IMR-90 (cell line): Measurements from ENCODE around the gene BTBD17. TPM values are rescaled to one million over a fixed set of nuclear protein-coding genes. Genes with fewer than 3 reads are reported as not detected.

Experiments
- ATAC-seq: fragments of 200-7000 bp; cut with Tn5 transposase; 2 replicates; pipeline ENCODE4 v1.9.1; 2020; ENCODE audit warnings: low read depth, mild to moderate bottlenecking, moderate library complexity
- BruUV-seq: library from RNA; stranded (reverse); fragments of 400-500 nt; replicated peaks from 2 replicates; lab custom pipeline; 2021; lab: Mats Ljungman, UMichigan
- CTCF ChIA-PET: fragments of 300-600 bp; formaldehyde crosslinking; extraction: SDS; loops from one replicate; lab custom pipeline; 2021; ENCODE audit warnings: antibody characterized with exemption; lab: Yijun Ruan, JAX
- POLR2A ChIA-PET: fragments of 300-600 bp; sonication (Branson Sonifier 250); formaldehyde crosslinking; loops from one replicate; lab custom pipeline; 2022; ENCODE audit warnings: antibody characterized with exemption; ENCODE audit not compliant: unreplicated experiment; lab: Charles Lee
- DNase-seq: peaks from one replicate; pipeline ENCODE4 v3.0.0; 2013
- H2AFZ ChIP-seq: replicated peaks from 2 replicates; pipeline ENCODE3; 2013; ENCODE audit warnings: low read length, mild to moderate bottlenecking; ENCODE audit not compliant: poor library complexity
- H2AK5ac ChIP-seq: 2 replicates; pipeline ENCODE4 v1.6.1; 2013; ENCODE audit warnings: low read depth, low read length, inconsistent platforms
- H2AK9ac ChIP-seq: replicated peaks from 2 replicates; pipeline ENCODE3; 2013; ENCODE audit warnings: mild to moderate bottlenecking, low read depth, low read length, moderate library complexity; ENCODE audit not compliant: poor library complexity
- H2BK120ac ChIP-seq: 2 replicates; pipeline ENCODE4 v1.6.1; 2013; ENCODE audit warnings: low read depth, low read length, inconsistent platforms
- H2BK15ac ChIP-seq: 3 replicates; pipeline ENCODE4 v1.6.1; 2013; ENCODE audit warnings: low read depth, low read length, inconsistent platforms
- H2BK20ac ChIP-seq: 2 replicates; pipeline ENCODE4 v1.6.1; 2013; ENCODE audit warnings: low read depth, mild to moderate bottlenecking, inconsistent platforms, low read length, moderate library complexity
- H2BK5ac ChIP-seq: 2 replicates; pipeline ENCODE4 v1.6.1; 2013; ENCODE audit warnings: mild to moderate bottlenecking, low read depth, low read length, inconsistent platforms; ENCODE audit not compliant: poor library complexity, severe bottlenecking
- H3K14ac ChIP-seq: replicated peaks from 2 replicates; pipeline ENCODE4 v1.6.1; 2013; ENCODE audit warnings: low read depth, low read length, inconsistent platforms
- H3K18ac ChIP-seq: 2 replicates; pipeline ENCODE4 v1.6.1; 2013; ENCODE audit warnings: low read depth, low read length, control low read depth
- H3K23ac ChIP-seq: 2 replicates; pipeline ENCODE4 v1.6.1; 2013; ENCODE audit warnings: low read depth, low read length, inconsistent platforms
- H3K27ac ChIP-seq: 2 replicates; pipeline ENCODE4 v1.5.1; 2013; ENCODE audit warnings: mild to moderate bottlenecking, control low read depth, low read length; ENCODE audit not compliant: insufficient read depth
- H3K27me3 ChIP-seq: 2 replicates; pipeline ENCODE4 v1.6.1; 2013; ENCODE audit warnings: low read length; ENCODE audit not compliant: control insufficient read depth, insufficient read depth
- H3K36me3 ChIP-seq: 2 replicates; pipeline ENCODE4 v1.6.1; 2013; ENCODE audit warnings: low read length, mixed read lengths; ENCODE audit not compliant: control insufficient read depth, insufficient read depth
- H3K4ac ChIP-seq: 2 replicates; pipeline ENCODE4 v1.6.1; 2013; ENCODE audit warnings: low read depth, low read length, inconsistent platforms
- H3K4me1 ChIP-seq: 2 replicates; pipeline ENCODE4 v1.6.1; 2013; ENCODE audit warnings: low read length, mixed read lengths; ENCODE audit not compliant: control insufficient read depth, insufficient read depth
- H3K4me2 ChIP-seq: 2 replicates; pipeline ENCODE4 v1.6.1; 2013; ENCODE audit warnings: low read depth, mild to moderate bottlenecking, control low read depth, low read length, moderate library complexity
- H3K4me3 ChIP-seq: 2 replicates; pipeline ENCODE4 v1.5.1; 2013; ENCODE audit warnings: low read depth, mild to moderate bottlenecking, control low read depth, low read length, moderate library complexity; ENCODE audit not compliant: insufficient read depth
- H3K56ac ChIP-seq: 2 replicates; pipeline ENCODE4 v1.6.1; 2013; ENCODE audit warnings: low read length, inconsistent platforms; ENCODE audit not compliant: insufficient read depth; ENCODE audit errors: extremely low read depth
- H3K79me1 ChIP-seq, 2 experiments: 2 replicates each; pipeline ENCODE4 v1.6.1; 2013; ENCODE audit warnings: low read length in 2 of 2, inconsistent platforms in 1 of 2, low read depth in 1 of 2
- H3K9ac ChIP-seq: 2 replicates; pipeline ENCODE4 v1.6.1; 2013; ENCODE audit warnings: low read depth, low read length, control low read depth
- H3K9me1 ChIP-seq: 2 replicates; pipeline ENCODE4 v1.6.1; 2013; ENCODE audit warnings: low read length, inconsistent platforms; ENCODE audit not compliant: insufficient read depth
- H3K9me3 ChIP-seq: 2 replicates; pipeline ENCODE4 v1.6.1; 2013; ENCODE audit warnings: low read length; ENCODE audit not compliant: control insufficient read depth, insufficient read depth
- H4K20me1 ChIP-seq: 2 replicates; pipeline ENCODE4 v1.6.1; 2013; ENCODE audit warnings: low read length, inconsistent platforms; ENCODE audit not compliant: insufficient read depth
- H4K5ac ChIP-seq: 2 replicates; pipeline ENCODE4 v1.6.1; 2013; ENCODE audit warnings: mild to moderate bottlenecking, low read depth, low read length, control low read depth
- H4K8ac ChIP-seq, 2 experiments: 2 replicates each; pipeline ENCODE4 v1.6.1; 2013; ENCODE audit warnings: low read depth in 2 of 2, low read length in 2 of 2, control low read depth in 1 of 2, inconsistent platforms in 1 of 2
- H4K91ac ChIP-seq: 2 replicates; pipeline ENCODE4 v1.6.1; 2013; ENCODE audit warnings: low read depth, low read length, inconsistent platforms; ENCODE audit not compliant: insufficient read depth
- BHLHE40 ChIP-seq: fragments of 150-350 bp; IDR thresholded peaks from 2 replicates; pipeline ENCODE4 v1.6.1; 2016; ENCODE audit warnings: mild to moderate bottlenecking, low read depth, low read length
- CEBPB ChIP-seq: IDR thresholded peaks from 2 replicates; pipeline ENCODE4 v1.6.1; 2012; ENCODE audit warnings: low read depth, low read length, improper control_type of control experiment
- CHD1 ChIP-seq: IDR thresholded peaks from 2 replicates; pipeline ENCODE4 v1.6.1; 2012; ENCODE audit warnings: low read depth, low read length, improper control_type of control experiment
- CTCF ChIP-seq: conservative IDR thresholded peaks from 2 replicates; pipeline ENCODE4 v1.5.1; 2012; ENCODE audit warnings: mild to moderate bottlenecking, low read depth, low read length, improper control_type of control experiment
- FOS ChIP-seq: fragments of 150-350 bp; IDR thresholded peaks from 2 replicates; pipeline ENCODE4 v1.6.1; 2016; ENCODE audit warnings: low read depth, low read length
- MAFK ChIP-seq: IDR thresholded peaks from 2 replicates; pipeline ENCODE4 v1.6.1; 2012; ENCODE audit warnings: low read depth, low read length, improper control_type of control experiment
- MXI1 ChIP-seq: IDR thresholded peaks from 2 replicates; pipeline ENCODE4 v1.6.1; 2012; ENCODE audit warnings: low read depth, mild to moderate bottlenecking, low read length, moderate library complexity, borderline replicate concordance
- NFE2L2 ChIP-seq: fragments of 150-350 bp; IDR thresholded peaks from 2 replicates; pipeline ENCODE4 v1.6.1; 2016; ENCODE audit warnings: low read depth, mild to moderate bottlenecking, low read length
- POLR2A ChIP-seq: IDR thresholded peaks from 2 replicates; pipeline ENCODE4 v1.6.1; 2012; ENCODE audit warnings: mild to moderate bottlenecking, low read depth, low read length
- RAD21 ChIP-seq: IDR thresholded peaks from 2 replicates; pipeline ENCODE4 v1.6.1; 2012; ENCODE audit warnings: low read length, improper control_type of control experiment
- RCOR1 ChIP-seq: IDR thresholded peaks from 2 replicates; pipeline ENCODE4 v1.6.1; 2012; ENCODE audit warnings: mild to moderate bottlenecking, low read length, improper control_type of control experiment; ENCODE audit not compliant: insufficient replicate concordance
- RFX5 ChIP-seq: IDR thresholded peaks from 2 replicates; pipeline ENCODE4 v1.8.0; 2012; ENCODE audit warnings: low read depth, mild to moderate bottlenecking, low read length, moderate library complexity
- SMC3 ChIP-seq: fragments of 150-350 bp; IDR thresholded peaks from 2 replicates; pipeline ENCODE4 v1.6.1; 2016; ENCODE audit warnings: low read depth, mild to moderate bottlenecking, antibody characterized with exemption, low read length, moderate library complexity
- USF2 ChIP-seq: fragments of 150-350 bp; IDR thresholded peaks from 2 replicates; pipeline ENCODE4 v1.6.1; 2017; ENCODE audit warnings: mild to moderate bottlenecking, antibody characterized with exemption, low read length, low read depth
- WGBS, 2 experiments: methylation state at CpG; one replicate each; pipeline versions ENCODE4 v1.1.5 to v1.1.7; 2013; ENCODE audit warnings: missing lambda C conversion rate in 2 of 2; ENCODE audit not compliant: insufficient read length in 1 of 2; ENCODE audit errors: extremely low coverage in 2 of 2; 5-methylcytosine and 5-hydroxymethylcytosine counted together
- dilution Hi-C: fragments of 300-500 bp; cut with HindIII; formaldehyde crosslinking; loops from one replicate; pipeline ENCODE4 v1.14.3; 2018; ENCODE audit warnings: low sequenced_read_pairs; ENCODE audit not compliant: unreplicated experiment
- in situ Hi-C: fragments of 300-500 bp; cut with MboI; formaldehyde crosslinking; loops from 3 replicates; pipeline ENCODE4 v1.14.3; 2019; ENCODE audit warnings: low sequenced_read_pairs, inconsistent platforms, mixed read lengths
- intact Hi-C: fragments of 100-400 bp; cut with micrococcal nuclease; formaldehyde crosslinking; loops from 2 replicates; pipeline ENCODE4 v1.10.0; 2022
- polyA plus RNA-seq, 3 experiments: library from polyadenylated mRNA; depleted of rRNA; stranded (reverse); fragments of >200 nt; gene quantifications; 2 replicates each; pipeline ENCODE4 v1.2.3, GENCODE V29; 2012; ENCODE audit warnings: low replicate concordance in 1 of 3
- total RNA-seq: library from RNA; depleted of rRNA; stranded (reverse); fragments of >200 nt; gene quantifications from 2 replicates; pipeline ENCODE4 v1.2.3, GENCODE V29; 2012
- TF ChIP-seq, protein P1 (sequence below): fragments of 150-350 bp; IDR thresholded peaks from 2 replicates; pipeline ENCODE4 v1.6.1; 2016; ENCODE audit warnings: low read depth, mild to moderate bottlenecking, low read length, moderate library complexity, borderline replicate concordance

The BTBD17 gene
- total and polyA plus RNA-seq, 2 of the 4 experiments (the other 2 are of a cell fraction), result not detected

GRCh38 chr17:74410001-74410443 lies 48.4 kb upstream of the BTBD17 start (continued):
- no peak for TF ChIP-seq SMC3
- no peak for TF ChIP-seq POLR2A
- no peak for TF ChIP-seq CEBPB

DNA sequence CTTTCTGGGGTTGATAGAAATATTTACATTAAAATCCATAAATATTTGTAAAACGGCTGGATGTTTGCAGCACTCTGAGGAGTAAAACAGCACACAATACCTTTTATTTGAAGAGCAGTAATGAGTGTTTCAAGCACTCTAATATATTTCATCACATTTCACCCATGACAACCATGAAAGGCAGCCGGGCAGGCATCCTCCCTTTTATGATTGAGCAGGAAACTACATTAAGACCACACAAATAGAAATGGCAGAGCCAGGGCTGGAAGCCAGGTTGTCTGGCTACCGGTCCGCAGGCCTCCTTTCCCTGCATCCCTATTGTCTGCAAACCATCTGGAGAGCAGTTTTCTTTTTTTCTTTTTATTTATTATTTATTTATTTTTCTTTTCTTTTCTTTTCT lies 47.1 kb upstream of the BTBD17 start:
- ATAC-seq (no peak), DNase-seq (no peak)
- H2AK5ac ChIP-seq, result no peak overlapping the region
- H3K4me2 ChIP-seq, result no peak overlapping the region
- H3K27me3 ChIP-seq, result no peaks in the 10 kb centered on the region
- peaks cover 26% of the 10 kb centered on the region for H3K9me3 ChIP-seq
- no peak overlapping the region for H4K5ac ChIP-seq
- H4K20me1 ChIP-seq, result no peaks in the 10 kb centered on the region
- ChIA-PET CTCF (no interaction called here), POLR2A (no interaction called here)
- H4K91ac ChIP-seq, result no peak overlapping the region
- H4K8ac ChIP-seq, result no peak overlapping the region
- no peak overlapping the region for H2BK120ac ChIP-seq
- H2BK15ac ChIP-seq, result no peak overlapping the region
- no peak overlapping the region for H3K4me3 ChIP-seq
- no peak overlapping the region for H3K9ac ChIP-seq
- no peak overlapping the region for H2AFZ ChIP-seq
- dilution Hi-C loops (no loop called here), intact Hi-C loops (no loop called here), in situ Hi-C loops (no loop called here)
- no peak overlapping the region for H3K14ac ChIP-seq
- H3K23ac ChIP-seq, result no peak overlapping the region
- no TSS peak for BruUV-seq
- no peak overlapping the region for H2BK5ac ChIP-seq
- no peak overlapping the region for H2BK20ac ChIP-seq
- no peaks in the 10 kb centered on the region for H3K4me1 ChIP-seq
- no peak overlapping the region for H3K4ac ChIP-seq
- no peaks in the 10 kb centered on the region for H3K36me3 ChIP-seq
- H3K79me1 ChIP-seq, result no peaks in the 10 kb centered on the region
- no peak overlapping the region for H3K27ac ChIP-seq
- WGBS, 2 experiments, result no CpG with 5 or more reads among the region's 4 CpGs
- H2AK9ac ChIP-seq, result no peak overlapping the region
- no peak overlapping the region for H3K56ac ChIP-seq
- no peaks in the 10 kb centered on the region for H3K9me1 ChIP-seq
- no peak overlapping the region for H3K18ac ChIP-seq
- TF ChIP-seq, protein P1, sequence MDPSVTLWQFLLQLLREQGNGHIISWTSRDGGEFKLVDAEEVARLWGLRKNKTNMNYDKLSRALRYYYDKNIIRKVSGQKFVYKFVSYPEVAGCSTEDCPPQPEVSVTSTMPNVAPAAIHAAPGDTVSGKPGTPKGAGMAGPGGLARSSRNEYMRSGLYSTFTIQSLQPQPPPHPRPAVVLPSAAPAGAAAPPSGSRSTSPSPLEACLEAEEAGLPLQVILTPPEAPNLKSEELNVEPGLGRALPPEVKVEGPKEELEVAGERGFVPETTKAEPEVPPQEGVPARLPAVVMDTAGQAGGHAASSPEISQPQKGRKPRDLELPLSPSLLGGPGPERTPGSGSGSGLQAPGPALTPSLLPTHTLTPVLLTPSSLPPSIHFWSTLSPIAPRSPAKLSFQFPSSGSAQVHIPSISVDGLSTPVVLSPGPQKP, result no peak
- TF ChIP-seq USF2, result no peak
- no peak for TF ChIP-seq POLR2A
- TF ChIP-seq RAD21, result no peak
- no peak for TF ChIP-seq MAFK
- no peak for TF ChIP-seq CEBPB
- no peak for TF ChIP-seq FOS
- TF ChIP-seq NFE2L2, result no peak
- TF ChIP-seq BHLHE40, result no peak
- TF ChIP-seq CTCF, result no peak
- no peak for TF ChIP-seq MXI1
- TF ChIP-seq RFX5, result no peak
- no peak for TF ChIP-seq RCOR1
- TF ChIP-seq SMC3, result no peak
- no peak for TF ChIP-seq CHD1
